Tibial nerve (tissue), 4 donors: ENCODE measurements around the gene HTT. TPM values are rescaled to one million over a fixed set of nuclear protein-coding genes. Genes with fewer than 3 reads are reported as not detected.
A peak's percentile ranks its signal among the peaks of the same experiment; 100 is the strongest.

ENCODE experiments used
- DNase-seq, 2 donors: peaks; one replicate each; pipeline ENCODE4 v3.0.0-alpha.2; 2019; ENCODE audit warnings: low spot score in 2 of 2
- H3K27ac ChIP-seq, 4 donors: fragments of 200-600 bp; sonication (generic) in 3 of 4; one replicate each; pipeline ENCODE4 v1.5.1; 2017 to 2019; ENCODE audit warnings: mild to moderate bottlenecking in 1 of 4
- H3K27me3 ChIP-seq, 2 donors: fragments of 200-600 bp; sonication (generic) in 1 of 2; one replicate each; pipeline versions ENCODE4 v1.5.1 to v1.6.0; 2017 to 2019
- H3K36me3 ChIP-seq, 3 donors: fragments of 200-600 bp; sonication (generic); one replicate each; pipeline ENCODE4 v1.5.1; 2018 to 2019
- H3K4me1 ChIP-seq, 4 donors: fragments of 200-600 bp; sonication (generic) in 3 of 4; one replicate each; pipeline ENCODE4 v1.5.1; 2017 to 2019
- H3K4me3 ChIP-seq, 4 donors: fragments of 200-600 bp; sonication (generic) in 3 of 4; one replicate each; pipeline ENCODE4 v1.5.1; 2017 to 2019; ENCODE audit warnings: mild to moderate bottlenecking in 1 of 4, moderate library complexity in 1 of 4
- H3K9me3 ChIP-seq, 4 donors: fragments of 200-600 bp; sonication (generic) in 3 of 4; one replicate each; pipeline ENCODE4 v1.5.1; 2017 to 2019
- EP300 ChIP-seq, 2 donors: sonication (generic); formaldehyde crosslinking; IDR thresholded peaks; one replicate each; pipeline ENCODE4 v1.6.1; 2017; ENCODE audit warnings: antibody characterized with exemption in 2 of 2, mild to moderate bottlenecking in 1 of 2
- POLR2A ChIP-seq, 2 donors: fragments of 450-650 bp; IDR thresholded peaks; one replicate each; pipeline ENCODE4 v1.6.1; 2017; ENCODE audit warnings: antibody characterized with exemption in 2 of 2, mild to moderate bottlenecking in 2 of 2, moderate library complexity in 2 of 2
- WGBS, 2 donors: methylation state at CpG; one replicate each; pipeline ENCODE4 v1.1.5; 2018; 5-methylcytosine and 5-hydroxymethylcytosine counted together
- total RNA-seq, 4 donors: library from RNA; depleted of rRNA; stranded (reverse); fragments of >200 nt; gene quantifications; one replicate each; pipeline ENCODE4 v1.1.0, GENCODE V29; 2016
- TF ChIP-seq, protein P1 (sequence below), 5 experiments: fragments of 200-600 bp in 3 of 5; fragments of 450-650 bp in 2 of 5; sonication (generic) in 3 of 5; IDR thresholded peaks; one replicate each; pipeline ENCODE4 v1.5.1; 2016 to 2019; ENCODE audit warnings: antibody characterized with exemption in 5 of 5, mild to moderate bottlenecking in 3 of 5, moderate library complexity in 2 of 5

The HTT gene
- total RNA-seq, 4 donors from 2014 or later = 62.2 to 93.6 (median 81.2) TPM

DNA sequence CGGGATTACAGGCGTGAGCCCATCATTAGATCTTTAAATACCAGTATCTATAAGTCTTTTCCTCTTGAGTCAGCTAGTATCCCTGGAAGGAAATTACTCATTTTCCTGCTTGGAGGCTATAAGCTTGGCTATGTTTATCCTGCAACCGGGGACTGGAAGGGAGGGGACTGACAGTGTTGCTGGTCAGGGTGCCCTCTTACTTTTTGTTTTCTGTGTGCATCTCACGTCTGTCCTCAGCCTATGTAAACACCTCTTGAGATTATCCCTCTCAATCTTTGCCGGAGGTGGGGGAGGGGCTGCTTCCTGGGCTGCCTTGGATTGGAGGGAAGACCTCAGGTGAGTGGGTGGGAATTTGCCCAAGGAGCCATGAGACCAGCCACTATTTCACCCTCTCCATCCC lies 37.0 kb downstream of the HTT start:
- H3K27me3 ChIP-seq = no peaks in the 10 kb centered on the region
- TF ChIP-seq POLR2A (IDR thresholded peaks at IDR 0.05) = no peak
- no peak for DNase-seq
- no peaks in the 10 kb centered on the region for H3K9me3 ChIP-seq
- peaks cover 0 to 26% (median 0%) of the 10 kb centered on the region in 4 donors for H3K4me1 ChIP-seq
- peak overlapping the region in 1 of 4 donors; percentile 6 for H3K27ac ChIP-seq
- peaks cover 2 to 82% (median 17%) of the 10 kb centered on the region in 3 donors for H3K36me3 ChIP-seq
- H3K4me3 ChIP-seq = no peak overlapping the region
- WGBS, 2 donors = 75 to 85% methylated on average over 5 of the region's 5 CpGs

DNA sequence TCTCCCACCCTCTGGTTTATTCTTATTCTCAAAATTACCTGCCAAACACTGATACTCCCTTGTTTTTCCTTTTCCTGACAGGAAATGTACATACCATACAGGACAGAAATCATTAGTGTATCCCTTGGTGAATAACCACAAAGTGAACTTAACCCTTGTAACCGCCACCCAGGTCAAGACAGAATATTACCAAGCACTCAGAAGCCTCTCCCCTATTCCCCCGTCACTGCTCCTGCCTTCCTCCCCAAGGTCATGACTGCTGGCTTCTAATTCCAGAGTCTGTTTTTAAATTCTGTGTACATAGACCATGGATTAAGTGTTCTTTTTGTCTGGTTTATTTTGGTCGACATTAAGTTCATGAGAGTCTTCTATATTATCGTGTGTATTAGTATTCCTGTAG lies 37.7 kb downstream of the HTT start:
- Histone ChIP-seq H3K27me3 (no peaks in the 10 kb centered on the region), H3K36me3 (peaks cover 2 to 85% (median 17%) of the 10 kb centered on the region in 3 donors), H3K4me1 (peaks cover 0 to 23% (median 0%) of the 10 kb centered on the region in 4 donors), H3K9me3 (no peaks in the 10 kb centered on the region), H3K4me3 (no peak overlapping the region), H3K27ac (no peak overlapping the region)
- TF ChIP-seq, protein P1, sequence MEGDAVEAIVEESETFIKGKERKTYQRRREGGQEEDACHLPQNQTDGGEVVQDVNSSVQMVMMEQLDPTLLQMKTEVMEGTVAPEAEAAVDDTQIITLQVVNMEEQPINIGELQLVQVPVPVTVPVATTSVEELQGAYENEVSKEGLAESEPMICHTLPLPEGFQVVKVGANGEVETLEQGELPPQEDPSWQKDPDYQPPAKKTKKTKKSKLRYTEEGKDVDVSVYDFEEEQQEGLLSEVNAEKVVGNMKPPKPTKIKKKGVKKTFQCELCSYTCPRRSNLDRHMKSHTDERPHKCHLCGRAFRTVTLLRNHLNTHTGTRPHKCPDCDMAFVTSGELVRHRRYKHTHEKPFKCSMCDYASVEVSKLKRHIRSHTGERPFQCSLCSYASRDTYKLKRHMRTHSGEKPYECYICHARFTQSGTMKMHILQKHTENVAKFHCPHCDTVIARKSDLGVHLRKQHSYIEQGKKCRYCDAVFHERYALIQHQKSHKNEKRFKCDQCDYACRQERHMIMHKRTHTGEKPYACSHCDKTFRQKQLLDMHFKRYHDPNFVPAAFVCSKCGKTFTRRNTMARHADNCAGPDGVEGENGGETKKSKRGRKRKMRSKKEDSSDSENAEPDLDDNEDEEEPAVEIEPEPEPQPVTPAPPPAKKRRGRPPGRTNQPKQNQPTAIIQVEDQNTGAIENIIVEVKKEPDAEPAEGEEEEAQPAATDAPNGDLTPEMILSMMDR (IDR thresholded peaks at IDR 0.05) = no peak
- TF ChIP-seq POLR2A (IDR thresholded peaks at IDR 0.05) (no peak), EP300 (IDR thresholded peaks at IDR 0.05) (no peak)
- WGBS, 2 donors = 63 to 77% methylated on average over 4 of the region's 4 CpGs
- DNase-seq = no peak

DNA sequence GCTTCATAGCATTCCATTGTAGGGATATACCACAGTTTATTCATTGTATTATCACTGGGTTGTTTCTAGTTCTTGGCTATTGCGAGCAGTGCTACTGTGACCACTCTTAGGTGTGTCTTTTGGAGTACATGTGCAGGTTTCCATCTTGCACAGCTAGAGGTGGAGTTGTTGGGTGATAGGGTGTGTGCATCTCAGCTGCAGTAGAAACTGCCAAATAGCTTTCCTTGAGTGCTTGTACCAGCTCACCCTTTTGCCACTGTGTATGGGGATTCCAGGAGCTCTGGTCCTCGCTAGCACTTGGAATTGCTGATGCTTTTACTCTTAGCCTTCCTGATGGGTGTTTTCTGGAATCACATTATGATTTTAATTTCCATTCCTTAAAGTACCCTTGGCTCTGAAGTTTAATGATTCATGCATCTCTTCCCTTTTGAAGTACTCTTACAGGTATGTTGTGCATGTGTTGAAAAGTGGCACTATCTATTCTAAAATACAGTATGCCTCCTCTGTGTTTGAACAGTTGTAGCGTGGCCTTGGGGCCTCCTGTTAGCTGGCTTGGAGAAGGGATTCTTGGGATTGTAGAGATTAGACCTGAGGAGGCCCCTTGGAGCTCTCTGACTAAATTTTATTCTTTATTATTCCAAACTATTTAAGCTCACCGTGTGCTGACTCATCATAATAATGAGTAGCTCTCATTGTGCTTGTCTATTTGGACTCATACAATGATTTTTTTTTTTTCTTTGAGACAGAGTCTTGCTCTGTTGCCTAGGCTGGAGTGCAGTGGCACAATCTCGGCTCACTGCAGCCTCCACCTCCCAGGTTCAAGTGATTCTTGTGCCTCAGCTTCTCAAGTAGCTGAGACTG lies 38.4 kb downstream of the HTT start:
- 73 to 75% methylated on average over 5 of the region's 5 CpGs for WGBS, 2 donors
- Histone ChIP-seq H3K27ac (peak overlapping the region in 1 of 4 donors; percentile 20), H3K9me3 (no peaks in the 10 kb centered on the region), H3K27me3 (no peaks in the 10 kb centered on the region), H3K36me3 (peaks cover 2 to 85% (median 13%) of the 10 kb centered on the region in 3 donors), H3K4me1 (peaks cover 0 to 16% (median 0%) of the 10 kb centered on the region in 4 donors), H3K4me3 (no peak overlapping the region)
- no peak for DNase-seq
- TF ChIP-seq EP300 (IDR thresholded peaks at IDR 0.05) (no peak), POLR2A (IDR thresholded peaks at IDR 0.05) (no peak)
- TF ChIP-seq, protein P1 (IDR thresholded peaks at IDR 0.05) = no peak

DNA sequence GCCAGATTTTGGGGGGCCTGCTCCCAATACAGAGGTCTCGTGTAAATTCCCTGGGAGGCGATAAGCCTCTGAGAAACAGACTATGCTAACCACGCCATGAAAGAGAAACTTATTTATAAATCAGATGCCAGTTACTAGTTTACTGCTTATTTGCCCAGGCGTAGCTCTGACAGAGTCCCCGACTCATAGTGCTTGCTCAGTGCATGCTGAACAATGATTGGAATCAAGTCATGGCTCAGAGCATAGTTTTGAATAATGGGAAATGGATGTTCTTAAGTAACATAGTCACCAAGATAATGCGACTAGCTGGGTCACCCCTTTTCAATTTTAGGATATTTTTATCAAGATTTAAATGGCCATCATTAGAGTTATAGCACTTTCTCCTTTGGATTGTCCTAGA lies 39.9 kb downstream of the HTT start:
- Histone ChIP-seq H3K9me3 (no peaks in the 10 kb centered on the region), H3K4me3 (no peak overlapping the region), H3K4me1 (peaks cover 0 to 10% (median 0%) of the 10 kb centered on the region in 4 donors), H3K27me3 (no peaks in the 10 kb centered on the region), H3K36me3 (peaks cover 2 to 84% (median 13%) of the 10 kb centered on the region in 3 donors), H3K27ac (no peak overlapping the region)
- TF ChIP-seq, protein P1 (IDR thresholded peaks at IDR 0.05) = no peak
- TF ChIP-seq POLR2A (IDR thresholded peaks at IDR 0.05) (no peak), EP300 (IDR thresholded peaks at IDR 0.05) (no peak)
- 92 to 97% methylated on average over 6 of the region's 6 CpGs for WGBS, 2 donors
- DNase-seq = no peak

DNA sequence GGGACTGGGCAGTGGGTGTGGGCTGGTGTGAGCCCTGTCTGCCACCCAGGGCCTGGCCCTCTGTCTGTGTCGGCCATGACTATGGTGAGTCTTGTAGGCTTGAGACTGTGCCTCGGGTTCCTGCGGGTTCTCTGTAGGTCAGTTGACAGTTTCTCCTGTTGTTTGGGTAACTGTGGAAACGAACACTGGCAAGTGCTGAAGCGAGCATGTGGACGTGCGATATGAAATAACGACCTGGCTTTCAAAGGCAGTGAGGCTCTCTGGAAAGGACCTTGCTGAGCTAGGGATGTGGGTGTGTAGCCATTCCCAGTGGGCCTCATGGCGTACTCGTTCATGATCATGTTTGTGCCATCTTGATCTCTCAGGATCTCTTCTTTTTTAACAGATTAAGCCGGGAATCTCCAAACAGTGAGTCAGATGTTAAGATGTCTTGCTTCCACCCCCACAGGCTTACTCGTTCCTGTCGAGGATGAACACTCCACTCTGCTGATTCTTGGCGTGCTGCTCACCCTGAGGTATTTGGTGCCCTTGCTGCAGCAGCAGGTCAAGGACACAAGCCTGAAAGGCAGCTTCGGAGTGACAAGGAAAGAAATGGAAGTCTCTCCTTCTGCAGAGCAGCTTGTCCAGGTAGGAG lies 41.3 kb downstream of the HTT start:
- no peak overlapping the region for H3K4me3 ChIP-seq

More for the DNA sequence above, 41.3 kb downstream of the HTT start:
- TF ChIP-seq, protein P1 (IDR thresholded peaks at IDR 0.05) = no peak
- no peak for TF ChIP-seq EP300 (IDR thresholded peaks at IDR 0.05)
- Histone ChIP-seq H3K27ac (no peak overlapping the region), H3K36me3 (peaks cover 2 to 82% (median 13%) of the 10 kb centered on the region in 3 donors), H3K4me1 (peaks cover 0 to 10% (median 0%) of the 10 kb centered on the region in 4 donors), H3K27me3 (no peaks in the 10 kb centered on the region), H3K9me3 (no peaks in the 10 kb centered on the region)
- DNase-seq = no peak
- WGBS, 2 donors = 86% methylated on average over 15 of the region's 15 CpGs
